ENCODE results near the gene PDZRN3. TPM values are rescaled to one million over a fixed set of nuclear protein-coding genes. Genes with fewer than 3 reads are reported as not detected.

The PDZRN3 gene
- polyA plus RNA-seq, 4 donors, result 2.2 to 21.4 (median 14.1) TPM

DNA sequence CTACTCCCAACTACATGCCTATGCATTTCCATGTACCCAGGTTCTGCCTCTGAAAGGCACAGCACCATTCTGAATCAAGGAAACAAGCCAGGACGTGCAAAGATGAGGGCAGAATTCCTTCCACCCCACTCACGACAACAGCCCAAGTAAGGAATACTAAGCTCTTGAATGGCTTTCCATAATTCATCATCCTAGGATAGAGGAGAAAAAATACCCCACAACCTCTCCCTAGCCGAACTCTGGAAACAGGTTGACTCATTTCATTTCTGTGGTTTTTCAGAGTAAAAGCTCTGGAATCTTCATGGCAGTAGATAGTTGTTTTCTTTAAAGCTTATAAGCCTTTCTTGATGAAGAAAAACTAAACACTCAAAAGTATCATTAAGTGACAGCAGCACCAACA lies 77.8 kb downstream of the PDZRN3 start:
- Histone ChIP-seq H3K4me3 (ENCODE audit: low read depth in 1 of 3, low read length in 3 of 3) (no peak overlapping the region), H3K9me3 (ENCODE audit: control insufficient read depth in 2 of 2, insufficient read depth in 1 of 2, low read depth in 1 of 2, low read length in 1 of 2) (peaks cover 0 to 2% of the 10 kb centered on the region in 2 donors), H3K4me1 (ENCODE audit: control insufficient read depth in 3 of 3, insufficient read depth in 2 of 3, low read depth in 1 of 3, low read length in 2 of 3) (peaks cover 9 to 47% (median 11%) of the 10 kb centered on the region in 3 donors), H3K27me3 (ENCODE audit: control insufficient read depth in 3 of 3, insufficient read depth in 3 of 3, low read length in 3 of 3) (no peaks in the 10 kb centered on the region), H3K36me3 (ENCODE audit: control insufficient read depth in 3 of 3, insufficient read depth in 2 of 3, low read depth in 1 of 3, low read length in 3 of 3) (peaks cover 0 to 5% (median 0%) of the 10 kb centered on the region in 3 donors), H3K27ac (ENCODE audit: low read depth in 1 of 3, low read length in 2 of 3) (peak overlapping the region in 2 of 3 donors; percentile 48 to 64)
- DNase-seq, result no peak
- whole genome bisulfite sequencing, 3 donors, result 63 to 85% (median 76%) methylated on average over 3 of the region's 3 CpGs
- FAIRE-seq, result no peak

- WGBS, 3 donors, result 62 to 65% (median 63%) methylated on average over 3 of the region's 3 CpGs
- H3K27me3 ChIP-seq (ENCODE audit: control insufficient read depth in 3 of 3, insufficient read depth in 3 of 3, low read length in 3 of 3), result no peaks in the 10 kb centered on the region
- DNase-seq (no peak), FAIRE-seq (no peak)
- H3K27ac ChIP-seq (ENCODE audit: low read depth in 1 of 3, low read length in 2 of 3), result no peak overlapping the region
- peaks cover 5 to 34% (median 7%) of the 10 kb centered on the region in 3 donors for H3K4me1 ChIP-seq (ENCODE audit: control insufficient read depth in 3 of 3, insufficient read depth in 2 of 3, low read depth in 1 of 3, low read length in 2 of 3)
- H3K4me3 ChIP-seq (ENCODE audit: low read depth in 1 of 3, low read length in 3 of 3), result no peak overlapping the region
- peaks cover 0 to 3% (median 0%) of the 10 kb centered on the region in 3 donors for H3K36me3 ChIP-seq (ENCODE audit: control insufficient read depth in 3 of 3, insufficient read depth in 2 of 3, low read depth in 1 of 3, low read length in 3 of 3)
- H3K9me3 ChIP-seq (ENCODE audit: control insufficient read depth in 2 of 2, insufficient read depth in 1 of 2, low read depth in 1 of 2, low read length in 1 of 2), result peaks cover 0 to 4% of the 10 kb centered on the region in 2 donors
Measured at GRCh38 chr3:73543412-73543811, 81.3 kb downstream of the PDZRN3 start.

- WGBS, 3 donors, result 5 to 33% (median 24%) methylated on average over 3 of the region's 3 CpGs
- DNase-seq, result peak; percentile 66 to 84
- Histone ChIP-seq H3K27me3 (ENCODE audit: control insufficient read depth in 3 of 3, insufficient read depth in 3 of 3, low read length in 3 of 3) (no peaks in the 10 kb centered on the region), H3K4me3 (ENCODE audit: low read depth in 1 of 3, low read length in 3 of 3) (no peak overlapping the region), H3K9me3 (ENCODE audit: control insufficient read depth in 2 of 2, insufficient read depth in 1 of 2, low read depth in 1 of 2, low read length in 1 of 2) (peaks cover 0 to 4% of the 10 kb centered on the region in 2 donors), H3K36me3 (ENCODE audit: control insufficient read depth in 3 of 3, insufficient read depth in 2 of 3, low read depth in 1 of 3, low read length in 3 of 3) (peaks cover 0 to 3% (median 0%) of the 10 kb centered on the region in 3 donors), H3K4me1 (ENCODE audit: control insufficient read depth in 3 of 3, insufficient read depth in 2 of 3, low read depth in 1 of 3, low read length in 2 of 3) (peaks cover 0 to 24% (median 2%) of the 10 kb centered on the region in 3 donors), H3K27ac (ENCODE audit: low read depth in 1 of 3, low read length in 2 of 3) (no peak overlapping the region)
- no peak for FAIRE-seq
Measured at GRCh38 chr3:73542136-73542535, 82.6 kb downstream of the PDZRN3 start.

GRCh38 chr3:73540969-73541740 lies 83.6 kb downstream of the PDZRN3 start:
- Histone ChIP-seq H3K27ac (ENCODE audit: low read depth in 1 of 3, low read length in 2 of 3) (peak overlapping the region in 1 of 3 donors; percentile 37), H3K27me3 (ENCODE audit: control insufficient read depth in 3 of 3, insufficient read depth in 3 of 3, low read length in 3 of 3) (no peaks in the 10 kb centered on the region), H3K4me1 (ENCODE audit: control insufficient read depth in 3 of 3, insufficient read depth in 2 of 3, low read depth in 1 of 3, low read length in 2 of 3) (peaks cover 3 to 33% (median 3%) of the 10 kb centered on the region in 3 donors), H3K4me3 (ENCODE audit: low read depth in 1 of 3, low read length in 3 of 3) (no peak overlapping the region), H3K36me3 (ENCODE audit: control insufficient read depth in 3 of 3, insufficient read depth in 2 of 3, low read depth in 1 of 3, low read length in 3 of 3) (peaks cover 0 to 3% (median 0%) of the 10 kb centered on the region in 3 donors), H3K9me3 (ENCODE audit: control insufficient read depth in 2 of 2, insufficient read depth in 1 of 2, low read depth in 1 of 2, low read length in 1 of 2) (peaks cover 0 to 4% of the 10 kb centered on the region in 2 donors)
- FAIRE-seq, result no peak
- no peak for DNase-seq
- 54 to 76% (median 66%) methylated on average over 1 of the region's 1 CpG for WGBS, 3 donors

DNA sequence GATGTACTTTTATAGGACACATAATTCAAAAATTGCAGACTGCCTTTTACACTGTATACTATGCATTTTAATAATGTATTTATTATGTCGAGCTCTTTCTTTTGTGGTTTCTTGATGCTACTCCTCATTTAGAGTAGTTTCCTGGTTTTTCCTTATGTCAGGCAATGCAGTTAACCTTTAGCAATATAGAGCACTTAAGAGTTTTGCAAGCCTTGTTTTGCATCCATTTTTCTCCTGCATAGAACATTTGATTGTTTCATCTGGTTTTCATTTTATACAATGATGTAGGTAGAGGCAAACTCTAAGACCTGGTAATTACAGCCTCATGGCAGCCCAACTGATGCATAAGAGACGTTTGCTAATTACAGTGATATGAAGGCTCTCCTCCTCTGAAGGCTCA lies 86.3 kb downstream of the PDZRN3 start:
- no peaks in the 10 kb centered on the region for H3K27me3 ChIP-seq (ENCODE audit: control insufficient read depth in 3 of 3, insufficient read depth in 3 of 3, low read length in 3 of 3)
- H3K4me1 ChIP-seq (ENCODE audit: control insufficient read depth in 3 of 3, insufficient read depth in 2 of 3, low read depth in 1 of 3, low read length in 2 of 3), result peaks cover 5 to 41% (median 6%) of the 10 kb centered on the region in 3 donors
- no peaks in the 10 kb centered on the region for H3K36me3 ChIP-seq (ENCODE audit: control insufficient read depth in 3 of 3, insufficient read depth in 2 of 3, low read depth in 1 of 3, low read length in 3 of 3)
- FAIRE-seq, result no peak
- H3K9me3 ChIP-seq (ENCODE audit: control insufficient read depth in 2 of 2, insufficient read depth in 1 of 2, low read depth in 1 of 2, low read length in 1 of 2), result peaks cover 0 to 4% of the 10 kb centered on the region in 2 donors
- H3K27ac ChIP-seq (ENCODE audit: low read depth in 1 of 3, low read length in 2 of 3), result no peak overlapping the region
- 55 to 77% (median 70%) methylated on average over 2 of the region's 2 CpGs for WGBS, 3 donors
- no peak overlapping the region for H3K4me3 ChIP-seq (ENCODE audit: low read depth in 1 of 3, low read length in 3 of 3)
- DNase-seq, result no peak

- no peak overlapping the region for H3K4me3 ChIP-seq (ENCODE audit: low read depth in 1 of 3, low read length in 3 of 3)
- no peaks in the 10 kb centered on the region for H3K36me3 ChIP-seq (ENCODE audit: control insufficient read depth in 3 of 3, insufficient read depth in 2 of 3, low read depth in 1 of 3, low read length in 3 of 3)
- H3K27ac ChIP-seq (ENCODE audit: low read depth in 1 of 3, low read length in 2 of 3), result no peak overlapping the region
- FAIRE-seq, result no peak
- H3K27me3 ChIP-seq (ENCODE audit: control insufficient read depth in 3 of 3, insufficient read depth in 3 of 3, low read length in 3 of 3), result no peaks in the 10 kb centered on the region
- H3K9me3 ChIP-seq (ENCODE audit: control insufficient read depth in 2 of 2, insufficient read depth in 1 of 2, low read depth in 1 of 2, low read length in 1 of 2), result peaks cover 0 to 4% of the 10 kb centered on the region in 2 donors
- no peak for DNase-seq
- peaks cover 4 to 30% (median 5%) of the 10 kb centered on the region in 3 donors for H3K4me1 ChIP-seq (ENCODE audit: control insufficient read depth in 3 of 3, insufficient read depth in 2 of 3, low read depth in 1 of 3, low read length in 2 of 3)
Measured at GRCh38 chr3:73536952-73537351, 87.8 kb downstream of the PDZRN3 start.

GRCh38 chr3:73536336-73536895 lies 88.3 kb downstream of the PDZRN3 start:
- no peak for FAIRE-seq
- no peaks in the 10 kb centered on the region for H3K36me3 ChIP-seq (ENCODE audit: control insufficient read depth in 3 of 3, insufficient read depth in 2 of 3, low read depth in 1 of 3, low read length in 3 of 3)
- no peak overlapping the region for H3K4me3 ChIP-seq (ENCODE audit: low read depth in 1 of 3, low read length in 3 of 3)
- H3K4me1 ChIP-seq (ENCODE audit: control insufficient read depth in 3 of 3, insufficient read depth in 2 of 3, low read depth in 1 of 3, low read length in 2 of 3), result peaks cover 4 to 25% (median 5%) of the 10 kb centered on the region in 3 donors
- H3K27me3 ChIP-seq (ENCODE audit: control insufficient read depth in 3 of 3, insufficient read depth in 3 of 3, low read length in 3 of 3), result no peaks in the 10 kb centered on the region
- DNase-seq, result no peak
- peaks cover 0 to 4% of the 10 kb centered on the region in 2 donors for H3K9me3 ChIP-seq (ENCODE audit: control insufficient read depth in 2 of 2, insufficient read depth in 1 of 2, low read depth in 1 of 2, low read length in 1 of 2)
- WGBS, 3 donors, result 75 to 80% (median 76%) methylated on average over 4 of the region's 4 CpGs
- no peak overlapping the region for H3K27ac ChIP-seq (ENCODE audit: low read depth in 1 of 3, low read length in 2 of 3)

GRCh38 chr3:73535931-73536330 lies 88.8 kb downstream of the PDZRN3 start:
- Histone ChIP-seq H3K36me3 (ENCODE audit: control insufficient read depth in 3 of 3, insufficient read depth in 2 of 3, low read depth in 1 of 3, low read length in 3 of 3) (no peaks in the 10 kb centered on the region), H3K4me1 (ENCODE audit: control insufficient read depth in 3 of 3, insufficient read depth in 2 of 3, low read depth in 1 of 3, low read length in 2 of 3) (peaks cover 4 to 24% (median 5%) of the 10 kb centered on the region in 3 donors), H3K9me3 (ENCODE audit: control insufficient read depth in 2 of 2, insufficient read depth in 1 of 2, low read depth in 1 of 2, low read length in 1 of 2) (peaks cover 0 to 4% of the 10 kb centered on the region in 2 donors), H3K27ac (ENCODE audit: low read depth in 1 of 3, low read length in 2 of 3) (no peak overlapping the region), H3K27me3 (ENCODE audit: control insufficient read depth in 3 of 3, insufficient read depth in 3 of 3, low read length in 3 of 3) (no peaks in the 10 kb centered on the region), H3K4me3 (ENCODE audit: low read depth in 1 of 3, low read length in 3 of 3) (no peak overlapping the region)
- peak; percentile 59 to 73 for DNase-seq
- peak; percentile 62 for FAIRE-seq

All from small intestine (tissue), 7 donors.